CD4-positive, alpha-beta T cell treated with Interleukin-15 for 1 hour (primary cell): ENCODE results near the gene TP53TG5.
"Not testable (repeated sequence)": the region's sequence is repeated elsewhere in the genome, so short reads cannot be mapped to it uniquely, and the experiment has no call there.

Experiments
- DNase-seq: peaks from one replicate; pipeline ENCODE4 v3.0.0-alpha.2; 2020

TP53TG5 gene

GRCh38 chr20:45363611-45364492 is 14.3 kb downstream of the TP53TG5 start:
- no peak for DNase-seq

GRCh38 chr20:45362804-45363610 is 15.1 kb downstream of the TP53TG5 start, which contains the start of gene SYS1:
Gene SYS1 (plus strand): TSS chr20:45363156. CDS start chr20:45363532, 376 bp downstream.
- peak; percentile 99 for DNase-seq

GRCh38 chr20:45361793-45362192 is 16.3 kb downstream of the TP53TG5 start:
- no peak for DNase-seq

- no peak for DNase-seq
Measured at GRCh38 chr20:45359406-45360148, 18.5 kb downstream of the TP53TG5 start.

GRCh38 chr20:45359069-45359405 is 19.1 kb downstream of the TP53TG5 start:
- DNase-seq, result no peak

- no peak for DNase-seq
Measured at GRCh38 chr20:45358282-45359068, 19.6 kb downstream of the TP53TG5 start.

GRCh38 chr20:45355209-45356084 is 22.7 kb downstream of the TP53TG5 start:
- DNase-seq, result no peak

- DNase-seq, result no peak
Measured at GRCh38 chr20:45354423-45355208, 23.5 kb downstream of the TP53TG5 start.

- DNase-seq, result no peak
Measured at GRCh38 chr20:45353746-45354145, 24.4 kb downstream of the TP53TG5 start.

- no peak for DNase-seq
Measured at GRCh38 chr20:45352729-45353128, 25.4 kb downstream of the TP53TG5 start.

- not testable (repeated sequence) for DNase-seq
Measured at GRCh38 chr20:45350795-45351194, 27.3 kb downstream of the TP53TG5 start.

- no peak for DNase-seq
Measured at GRCh38 chr20:45350217-45350616, 27.9 kb downstream of the TP53TG5 start.

- DNase-seq, result peak; percentile 66
Measured at GRCh38 chr20:45347936-45348778, 30.0 kb downstream of the TP53TG5 start, which contains the start of gene SDC4. Gene SDC4 (minus strand): TSS chr20:45348424. CDS start chr20:45348384, 40 bp downstream.

GRCh38 chr20:45347297-45347935 is 30.7 kb downstream of the TP53TG5 start:
- no peak for DNase-seq

GRCh38 chr20:45346851-45347250 is 31.3 kb downstream of the TP53TG5 start:
- no peak for DNase-seq

- no peak for DNase-seq
Measured at GRCh38 chr20:45346291-45346718, 31.8 kb downstream of the TP53TG5 start.

- no peak for DNase-seq
Measured at GRCh38 chr20:45345104-45345936, 32.8 kb downstream of the TP53TG5 start.
